GM18907 (cell line): ENCODE data around the gene OPCML.

Source experiments
- ATAC-seq: cut with Tn5 transposase; IDR thresholded peaks from one replicate; pipeline ENCODE4 v1.9.1; 2021; ENCODE audit warnings: mild to moderate bottlenecking, moderate library complexity; ENCODE audit not compliant: unreplicated experiment

The OPCML gene

GRCh38 chr11:132913886-132914285 lies 618.4 kb downstream of the OPCML start:
- no peak for ATAC-seq

GRCh38 chr11:132913295-132913694 lies 619.0 kb downstream of the OPCML start:
- no peak for ATAC-seq

GRCh38 chr11:132911186-132911585 lies 621.1 kb downstream of the OPCML start:
- ATAC-seq: no peak

- no peak for ATAC-seq
Measured at GRCh38 chr11:132910011-132910760, 622.1 kb downstream of the OPCML start.

- ATAC-seq: no peak
Measured at GRCh38 chr11:132909021-132909606, 623.2 kb downstream of the OPCML start.

GRCh38 chr11:132908414-132908810 lies 623.9 kb downstream of the OPCML start:
- ATAC-seq: no peak

GRCh38 chr11:132907651-132908413 lies 624.5 kb downstream of the OPCML start:
- ATAC-seq: no peak

- no peak for ATAC-seq
Measured at GRCh38 chr11:132904607-132905006, 627.7 kb downstream of the OPCML start.

GRCh38 chr11:132904091-132904490 lies 628.2 kb downstream of the OPCML start:
- ATAC-seq: no peak

GRCh38 chr11:132901638-132902471 lies 630.4 kb downstream of the OPCML start:
- ATAC-seq: no peak

- ATAC-seq: no peak
Measured at GRCh38 chr11:132898676-132899075, 633.6 kb downstream of the OPCML start.

GRCh38 chr11:132898021-132898420 lies 634.3 kb downstream of the OPCML start:
- ATAC-seq: no peak

- ATAC-seq: no peak
Measured at GRCh38 chr11:132895340-132895739, 637.0 kb downstream of the OPCML start.

- ATAC-seq: no peak
Measured at GRCh38 chr11:132894606-132895005, 637.7 kb downstream of the OPCML start.

GRCh38 chr11:132892876-132893275 lies 639.4 kb downstream of the OPCML start:
- ATAC-seq: no peak

- ATAC-seq: no peak
Measured at GRCh38 chr11:132888226-132888625, 644.1 kb downstream of the OPCML start.

- no peak for ATAC-seq
Measured at GRCh38 chr11:132886335-132886734, 646.0 kb downstream of the OPCML start.

- ATAC-seq: no peak
Measured at GRCh38 chr11:132883241-132883640, 649.1 kb downstream of the OPCML start.

- no peak for ATAC-seq
Measured at GRCh38 chr11:132881622-132882021, 650.7 kb downstream of the OPCML start.

- no peak for ATAC-seq
Measured at GRCh38 chr11:132878111-132878510, 654.2 kb downstream of the OPCML start.

GRCh38 chr11:132876705-132877104 lies 655.6 kb downstream of the OPCML start:
- no peak for ATAC-seq
